SK-N-MC (cell line): ENCODE results near the gene LRRC9.

Experiments
- EZH2 ChIP-seq: fragments of 200-600 bp; sonication (generic); IDR thresholded peaks from one replicate; pipeline ENCODE4 v1.6.1; 2017; ENCODE audit warnings: antibody characterized with exemption
- FOXP2 ChIP-seq: optimal IDR thresholded peaks from 2 replicates; pipeline ENCODE3; 2011; ENCODE audit warnings: mild to moderate bottlenecking, moderate library complexity; ENCODE audit not compliant: insufficient read depth; ENCODE audit errors: extremely low read length, control extremely low read depth
- POLR2AphosphoS5 ChIP-seq: IDR thresholded peaks from 2 replicates; pipeline ENCODE4 v1.6.1; 2012; ENCODE audit warnings: mild to moderate bottlenecking, low read depth, low read length, borderline replicate concordance

- TF ChIP-seq EZH2 (no peak), POLR2AphosphoS5 (no peak), FOXP2 (no peak)
Measured at GRCh38 chr14:60089221-60089620, 169.3 kb downstream of the LRRC9 start.
